HG03439 (cell line): ENCODE measurements around the gene ZNF518A.

Source experiments
- ATAC-seq: cut with Tn5 transposase; IDR thresholded peaks from one replicate; pipeline ENCODE4 v1.9.1; 2021; ENCODE audit warnings: mild to moderate bottlenecking, moderate library complexity; ENCODE audit not compliant: unreplicated experiment

The ZNF518A gene

GRCh38 chr10:96129387-96130325, at the start of gene ZNF518A:
Gene ZNF518A, plus strand, starts transcription at chr10:96130297. Its CDS starts 26,026 bp downstream, at chr10:96156323.
- peak; percentile 77 for ATAC-seq

- no peak for ATAC-seq
These were observed 47.9 kb upstream of the ZNF518A start for GRCh38 chr10:96082153-96082552.

- no peak for ATAC-seq
These were observed 47.3 kb upstream of the ZNF518A start for GRCh38 chr10:96082748-96083147.

GRCh38 chr10:96089116-96089515, 41.0 kb upstream of the ZNF518A start:
- no peak for ATAC-seq

- ATAC-seq: peak; percentile 89
These were observed 40.2 kb upstream of the ZNF518A start for GRCh38 chr10:96089670-96090462.

GRCh38 chr10:96090463-96090800, 39.7 kb upstream of the ZNF518A start:
- ATAC-seq: no peak

GRCh38 chr10:96092999-96093767, 36.9 kb upstream of the ZNF518A start:
- no peak for ATAC-seq

GRCh38 chr10:96093948-96094347, 36.1 kb upstream of the ZNF518A start:
- ATAC-seq: no peak

GRCh38 chr10:96096958-96097357, 33.1 kb upstream of the ZNF518A start:
- no peak for ATAC-seq

- no peak for ATAC-seq
These were observed 32.2 kb upstream of the ZNF518A start for GRCh38 chr10:96097865-96098264.

GRCh38 chr10:96107623-96108038, 22.5 kb upstream of the ZNF518A start:
- ATAC-seq: no peak

- ATAC-seq: no peak
These were observed 17.6 kb upstream of the ZNF518A start for GRCh38 chr10:96112531-96112930.

- ATAC-seq: no peak
These were observed 11.3 kb upstream of the ZNF518A start for GRCh38 chr10:96118604-96119450.

GRCh38 chr10:96122824-96123223, 7.3 kb upstream of the ZNF518A start:
- ATAC-seq: no peak

- no peak for ATAC-seq
These were observed 5.6 kb upstream of the ZNF518A start for GRCh38 chr10:96124230-96125141.

- no peak for ATAC-seq
These were observed 5.0 kb upstream of the ZNF518A start for GRCh38 chr10:96125142-96125515.

- peak; percentile 76 for ATAC-seq
These were observed 364 bp downstream of the ZNF518A start for GRCh38 chr10:96130326-96130995.

GRCh38 chr10:96131621-96132020, 1.5 kb downstream of the ZNF518A start:
- ATAC-seq: no peak

GRCh38 chr10:96133135-96133534, 3.0 kb downstream of the ZNF518A start:
- no peak for ATAC-seq
